LNCaP clone FGC (cell line): ENCODE results near the gene SLC7A6OS.

ENCODE experiments used
- DNase-seq: peaks from one replicate; pipeline ENCODE4 v3.0.0-alpha.2; 2011; ENCODE audit warnings: low read depth
- H3K4me3 ChIP-seq: 2 replicates; pipeline ENCODE4 v1.5.1; 2011; ENCODE audit warnings: mild to moderate bottlenecking, low read depth, low read length, control low read depth
- CTCF ChIP-seq: IDR thresholded peaks from 2 replicates; pipeline ENCODE4 v1.5.1; 2012; ENCODE audit warnings: mild to moderate bottlenecking; ENCODE audit not compliant: control insufficient read depth, insufficient read depth; ENCODE audit errors: extremely low read depth

SLC7A6OS gene

GRCh38 chr16:68356249-68356918 lies 45.6 kb upstream of the SLC7A6OS start:
- DNase-seq = no peak
- no peak overlapping the region for H3K4me3 ChIP-seq
- no peak for TF ChIP-seq CTCF

GRCh38 chr16:68355447-68356248 lies 44.9 kb upstream of the SLC7A6OS start:
- no peak for TF ChIP-seq CTCF
- H3K4me3 ChIP-seq = no peak overlapping the region
- DNase-seq = no peak

- no peak for DNase-seq
- no peak overlapping the region for H3K4me3 ChIP-seq
These were observed 44.1 kb upstream of the SLC7A6OS start for GRCh38 chr16:68354816-68355215.

GRCh38 chr16:68353366-68353765 lies 42.6 kb upstream of the SLC7A6OS start:
- TF ChIP-seq CTCF = no peak
- H3K4me3 ChIP-seq = no peak overlapping the region
- DNase-seq = no peak

More at GRCh38 chr16:68354816-68355215, 44.1 kb upstream of the SLC7A6OS start:
- TF ChIP-seq CTCF = no peak

GRCh38 chr16:68351991-68352431 lies 41.3 kb upstream of the SLC7A6OS start:
- no peak overlapping the region; the same call in 1 of the 2 replicates for H3K4me3 ChIP-seq
- DNase-seq = peak; percentile 96

GRCh38 chr16:68351463-68351862 lies 40.7 kb upstream of the SLC7A6OS start:
- DNase-seq = no peak
- peak overlapping the region; percentile 27 for H3K4me3 ChIP-seq
- TF ChIP-seq CTCF = no peak

More at GRCh38 chr16:68351991-68352431, 41.3 kb upstream of the SLC7A6OS start:
- no peak for TF ChIP-seq CTCF
